MM.1S (cell line): ENCODE results near the gene CD44.

ENCODE experiments used
- DNase-seq: peaks from one replicate; pipeline ENCODE4 v3.0.0-alpha.2; 2015
- H2AFZ ChIP-seq: fragments of 300-600 bp; sonication (generic); 2 replicates; pipeline ENCODE4 v1.6.0; 2016; ENCODE audit warnings: antibody characterized with exemption, low read length
- H3F3A ChIP-seq: fragments of 300-600 bp; sonication (generic); 2 replicates; pipeline ENCODE4 v1.6.1; 2016; ENCODE audit warnings: mild to moderate bottlenecking, antibody characterized with exemption, low read length, moderate library complexity, mixed read lengths; ENCODE audit not compliant: insufficient read depth
- H3K27ac ChIP-seq: fragments of 300-600 bp; sonication (generic); 2 replicates; pipeline ENCODE4 v1.5.1; 2016; ENCODE audit warnings: mild to moderate bottlenecking, low read length
- H3K27me3 ChIP-seq: fragments of 300-600 bp; sonication (generic); replicated peaks from 2 replicates; pipeline ENCODE4 v1.6.0; 2016; ENCODE audit warnings: low read length; ENCODE audit not compliant: insufficient read depth
- H3K36me3 ChIP-seq: fragments of 300-600 bp; sonication (generic); replicated peaks from 2 replicates; pipeline ENCODE4 v1.6.1; 2016; ENCODE audit warnings: mild to moderate bottlenecking, low read length, mixed read lengths; ENCODE audit not compliant: insufficient read depth
- H3K4me1 ChIP-seq: fragments of 300-600 bp; sonication (generic); 2 replicates; pipeline ENCODE4 v1.6.1; 2016; ENCODE audit warnings: low read length, mixed read lengths
- H3K4me2 ChIP-seq: fragments of 300-600 bp; sonication (generic); 2 replicates; pipeline ENCODE4 v1.6.0; 2016; ENCODE audit warnings: low read depth, low read length
- H3K4me3 ChIP-seq: fragments of 300-600 bp; sonication (generic); 2 replicates; pipeline ENCODE4 v1.5.1; 2016; ENCODE audit warnings: low read length, mixed read lengths
- H3K79me2 ChIP-seq: fragments of 300-600 bp; sonication (generic); 2 replicates; pipeline ENCODE4 v1.6.1; 2016; ENCODE audit warnings: mixed run types, low read length, mixed read lengths
- H3K9ac ChIP-seq: fragments of 300-600 bp; sonication (generic); 2 replicates; pipeline ENCODE4 v1.6.1; 2016; ENCODE audit warnings: low read length, mixed read lengths
- H3K9me2 ChIP-seq: fragments of 300-600 bp; sonication (generic); replicated peaks from 2 replicates; pipeline ENCODE4 v1.6.1; 2016; ENCODE audit warnings: mild to moderate bottlenecking, low read length, mixed read lengths; ENCODE audit not compliant: insufficient read depth
- H3K9me3 ChIP-seq: fragments of 300-600 bp; sonication (generic); replicated peaks from 2 replicates; pipeline ENCODE4 v1.6.1; 2016; ENCODE audit warnings: mild to moderate bottlenecking, low read length, mixed read lengths; ENCODE audit not compliant: insufficient read depth
- H4K20me1 ChIP-seq: fragments of 300-600 bp; sonication (generic); 2 replicates; pipeline ENCODE4 v1.6.1; 2016; ENCODE audit warnings: mild to moderate bottlenecking, low read length, moderate library complexity, mixed read lengths; ENCODE audit not compliant: insufficient read depth
- EZH2 ChIP-seq: fragments of 300-600 bp; sonication (generic); optimal IDR thresholded peaks from 2 replicates; pipeline ENCODE3; 2017; ENCODE audit warnings: low read depth, mild to moderate bottlenecking, antibody characterized with exemption, low read length, mixed read lengths
- EZH2phosphoT487 ChIP-seq: fragments of 300-600 bp; sonication (generic); IDR thresholded peaks from 2 replicates; pipeline ENCODE4 v1.6.1; 2018; ENCODE audit warnings: antibody characterized with exemption, low read length
- TF ChIP-seq, protein P1 (sequence below): fragments of 300-600 bp; sonication (generic); IDR thresholded peaks from 2 replicates; pipeline ENCODE4 v1.5.1; 2016; ENCODE audit warnings: antibody characterized with exemption, low read length, mixed read lengths

CD44 gene

GRCh38 chr11:35179466-35180135 lies 40.6 kb downstream of the CD44 start:
- Histone ChIP-seq H3K9ac (no peak overlapping the region), H3K4me2 (no peak overlapping the region), H3K36me3 (peaks cover 21% of the 10 kb centered on the region; the same call in 1 of the 2 replicates), H3K79me2 (peaks cover 87% of the 10 kb centered on the region), H3K9me3 (no peaks in the 10 kb centered on the region), H3K27me3 (no peaks in the 10 kb centered on the region), H3F3A (peaks cover 32% of the 10 kb centered on the region), H2AFZ (no peak overlapping the region), H4K20me1 (no peaks in the 10 kb centered on the region), H3K27ac (no peak overlapping the region), H3K9me2 (no peaks in the 10 kb centered on the region), H3K4me1 (peaks cover 63% of the 10 kb centered on the region), H3K4me3 (no peak overlapping the region)
- TF ChIP-seq EZH2 (no peak), EZH2phosphoT487 (no peak)
- TF ChIP-seq, protein P1, sequence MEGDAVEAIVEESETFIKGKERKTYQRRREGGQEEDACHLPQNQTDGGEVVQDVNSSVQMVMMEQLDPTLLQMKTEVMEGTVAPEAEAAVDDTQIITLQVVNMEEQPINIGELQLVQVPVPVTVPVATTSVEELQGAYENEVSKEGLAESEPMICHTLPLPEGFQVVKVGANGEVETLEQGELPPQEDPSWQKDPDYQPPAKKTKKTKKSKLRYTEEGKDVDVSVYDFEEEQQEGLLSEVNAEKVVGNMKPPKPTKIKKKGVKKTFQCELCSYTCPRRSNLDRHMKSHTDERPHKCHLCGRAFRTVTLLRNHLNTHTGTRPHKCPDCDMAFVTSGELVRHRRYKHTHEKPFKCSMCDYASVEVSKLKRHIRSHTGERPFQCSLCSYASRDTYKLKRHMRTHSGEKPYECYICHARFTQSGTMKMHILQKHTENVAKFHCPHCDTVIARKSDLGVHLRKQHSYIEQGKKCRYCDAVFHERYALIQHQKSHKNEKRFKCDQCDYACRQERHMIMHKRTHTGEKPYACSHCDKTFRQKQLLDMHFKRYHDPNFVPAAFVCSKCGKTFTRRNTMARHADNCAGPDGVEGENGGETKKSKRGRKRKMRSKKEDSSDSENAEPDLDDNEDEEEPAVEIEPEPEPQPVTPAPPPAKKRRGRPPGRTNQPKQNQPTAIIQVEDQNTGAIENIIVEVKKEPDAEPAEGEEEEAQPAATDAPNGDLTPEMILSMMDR, result no peak
- DNase-seq, result no peak

GRCh38 chr11:35180317-35181233 lies 41.6 kb downstream of the CD44 start:
- Histone ChIP-seq H3K9ac (no peak overlapping the region), H3K4me3 (no peak overlapping the region), H4K20me1 (no peaks in the 10 kb centered on the region), H3K9me3 (no peaks in the 10 kb centered on the region), H2AFZ (no peak overlapping the region), H3K9me2 (no peaks in the 10 kb centered on the region), H3F3A (peaks cover 29% of the 10 kb centered on the region), H3K79me2 (peaks cover 87% of the 10 kb centered on the region), H3K4me2 (peak overlapping the region; percentile 9; the same call in 1 of the 2 replicates), H3K27ac (peak overlapping the region; percentile 7; the same call in 1 of the 2 replicates), H3K36me3 (peaks cover 21% of the 10 kb centered on the region; the same call in 1 of the 2 replicates), H3K27me3 (no peaks in the 10 kb centered on the region), H3K4me1 (peaks cover 62% of the 10 kb centered on the region)
- TF ChIP-seq, protein P1, result no peak
- TF ChIP-seq EZH2, result no peak
- no peak for TF ChIP-seq EZH2phosphoT487
- DNase-seq, result no peak

GRCh38 chr11:35182317-35182939 lies 43.5 kb downstream of the CD44 start:
- H3K9me2 ChIP-seq, result no peaks in the 10 kb centered on the region
- no peaks in the 10 kb centered on the region for H3K9me3 ChIP-seq
- H3K4me3 ChIP-seq, result peak overlapping the region; percentile 26; the same call in 1 of the 2 replicates
- peak overlapping the region; percentile 42 for H3K4me2 ChIP-seq
- H2AFZ ChIP-seq, result no peak overlapping the region
- no peaks in the 10 kb centered on the region for H4K20me1 ChIP-seq
- peaks cover 15% of the 10 kb centered on the region; the same call in 1 of the 2 replicates for H3K36me3 ChIP-seq
- TF ChIP-seq EZH2 (no peak), EZH2phosphoT487 (no peak)
- TF ChIP-seq, protein P1, result no peak
- DNase-seq, result peak; percentile 59
- peak overlapping the region; percentile 61; the same call in 1 of the 2 replicates for H3K27ac ChIP-seq
- H3K9ac ChIP-seq, result no peak overlapping the region
- H3K27me3 ChIP-seq, result no peaks in the 10 kb centered on the region
- peaks cover 72% of the 10 kb centered on the region for H3K4me1 ChIP-seq
- peaks cover 29% of the 10 kb centered on the region for H3F3A ChIP-seq
- H3K79me2 ChIP-seq, result peaks cover 89% of the 10 kb centered on the region
